GM23338 (cell line): ENCODE measurements around the gene AMPD2. TPM values are rescaled to one million over a fixed set of nuclear protein-coding genes. Genes with fewer than 3 reads are reported as not detected.

Experiments used
- ATAC-seq: fragments of 200-7000 bp; cut with Tn5 transposase; 3 replicates; pipeline ENCODE4 v1.9.1; 2020
- DNase-seq: peaks from one replicate; pipeline ENCODE4 v3.0.0-alpha.2; 2015; ENCODE audit warnings: low spot score
- H2AFZ ChIP-seq: fragments of 200-600 bp; sonication (generic); 2 replicates; pipeline ENCODE4 v1.8.0; 2016; ENCODE audit warnings: antibody characterized with exemption, mild to moderate bottlenecking, moderate library complexity
- H3F3A ChIP-seq: fragments of 200-600 bp; sonication (generic); replicated peaks from 2 replicates; pipeline ENCODE4 v1.8.0; 2017; ENCODE audit warnings: antibody characterized with exemption, mixed run types, low read depth
- H3K27ac ChIP-seq: fragments of 200-600 bp; sonication (generic); 2 replicates; pipeline ENCODE4 v1.6.1; 2016; ENCODE audit warnings: low read depth
- H3K27me3 ChIP-seq: fragments of 200-600 bp; sonication (generic); 2 replicates; pipeline ENCODE4 v1.8.0; 2016; ENCODE audit warnings: mild to moderate bottlenecking, mixed run types, moderate library complexity; ENCODE audit not compliant: insufficient read depth
- H3K36me3 ChIP-seq: fragments of 200-600 bp; sonication (generic); 2 replicates; pipeline ENCODE4 v1.8.0; 2016; ENCODE audit warnings: mild to moderate bottlenecking; ENCODE audit not compliant: insufficient read depth
- H3K4me1 ChIP-seq: fragments of 200-600 bp; sonication (generic); 2 replicates; pipeline ENCODE4 v1.8.0; 2016; ENCODE audit warnings: mild to moderate bottlenecking, moderate library complexity; ENCODE audit not compliant: insufficient read depth
- H3K4me2 ChIP-seq: fragments of 200-600 bp; sonication (generic); 2 replicates; pipeline ENCODE4 v1.7.1; 2017; ENCODE audit warnings: mixed run types
- H3K4me3 ChIP-seq: fragments of 200-600 bp; sonication (generic); 2 replicates; pipeline ENCODE4 v1.6.1; 2016; ENCODE audit warnings: mixed run types
- H3K79me2 ChIP-seq: fragments of 200-600 bp; sonication (generic); replicated peaks from 2 replicates; pipeline ENCODE4 v1.8.0; 2017; ENCODE audit warnings: mild to moderate bottlenecking; ENCODE audit not compliant: insufficient read depth
- H3K9me2 ChIP-seq: fragments of 200-600 bp; sonication (generic); 2 replicates; pipeline ENCODE4 v1.8.0; 2017; ENCODE audit not compliant: insufficient read depth
- H4K20me1 ChIP-seq: fragments of 200-600 bp; sonication (generic); replicated peaks from 2 replicates; pipeline ENCODE4 v1.8.0; 2017; ENCODE audit warnings: mild to moderate bottlenecking; ENCODE audit not compliant: insufficient read depth
- H3K27ac Mint-ChIP-seq: 2 replicates; pipeline ENCODE4 v1.8.0; 2020; ENCODE audit warnings: inconsistent platforms, mild to moderate bottlenecking, moderate library complexity, mixed read lengths
- H3K27me3 Mint-ChIP-seq: 3 replicates; pipeline ENCODE4 v1.8.0; 2022; ENCODE audit warnings: low read depth, mild to moderate bottlenecking, moderate library complexity, mixed read lengths, inconsistent platforms; ENCODE audit not compliant: insufficient read depth, poor library complexity
- H3K36me3 Mint-ChIP-seq: 3 replicates; pipeline ENCODE4 v1.8.0; 2021; ENCODE audit warnings: low read depth, mild to moderate bottlenecking, inconsistent platforms, moderate library complexity, mixed read lengths
- H3K4me1 Mint-ChIP-seq: 3 replicates; pipeline ENCODE4 v1.8.0; 2020; ENCODE audit warnings: mild to moderate bottlenecking, inconsistent platforms, mixed read lengths
- H3K4me3 Mint-ChIP-seq: 3 replicates; pipeline ENCODE4 v1.8.0; 2021; ENCODE audit warnings: moderate library complexity, mild to moderate bottlenecking, inconsistent platforms, mixed read lengths
- H3K9me3 Mint-ChIP-seq: 3 replicates; pipeline ENCODE4 v1.8.0; 2020; ENCODE audit warnings: moderate library complexity, mild to moderate bottlenecking, inconsistent platforms, mixed read lengths
- EZH2 ChIP-seq: fragments of 200-600 bp; sonication (generic); IDR thresholded peaks from one replicate; pipeline ENCODE4 v1.8.0; 2017; ENCODE audit warnings: antibody characterized with exemption, mild to moderate bottlenecking, low read depth; ENCODE audit not compliant: unreplicated experiment
- EZH2phosphoT487 ChIP-seq: fragments of 200-600 bp; sonication (generic); IDR thresholded peaks from one replicate; pipeline ENCODE4 v1.8.1; 2018; ENCODE audit warnings: antibody characterized with exemption; ENCODE audit not compliant: unreplicated experiment
- JUNB ChIP-seq: IDR thresholded peaks from one replicate; pipeline ENCODE4 v1.6.1; 2016; ENCODE audit warnings: antibody characterized with exemption; ENCODE audit not compliant: unreplicated experiment
- POLR2AphosphoS5 ChIP-seq: IDR thresholded peaks from 2 replicates; pipeline ENCODE4 v1.6.1; 2016; ENCODE audit warnings: antibody characterized with exemption, low read depth
- ZNF114 ChIP-seq: fragments of 250-450 bp; sonication (Bioruptor Pico); IDR thresholded peaks from 2 replicates; pipeline ENCODE4 v1.5.0; 2020; ENCODE audit warnings: mild to moderate bottlenecking, moderate library complexity
- polyA plus RNA-seq: library from polyadenylated mRNA; unstranded; fragments of >200 nt; fragmentation: Nextera tagmentation; extraction: Ambion mirVana; gene quantifications from 2 replicates; pipeline ENCODE4 v1.2.1, GENCODE V29; 2016
- total RNA-seq: library from RNA; depleted of rRNA; stranded (reverse); fragments of >200 nt; shearing (Covaris generic); gene quantifications from 2 replicates; pipeline ENCODE4 v1.2.3, GENCODE V29; 2014
- TF ChIP-seq, protein P1 (sequence below): fragments of 250-450 bp; sonication (Bioruptor Pico); IDR thresholded peaks from 2 replicates; pipeline ENCODE4 v1.5.0; 2020; ENCODE audit warnings: mild to moderate bottlenecking, moderate library complexity
- TF ChIP-seq, protein P2 (sequence below): IDR thresholded peaks from one replicate; pipeline ENCODE4 v1.6.1; 2018; ENCODE audit warnings: antibody characterized with exemption; ENCODE audit not compliant: unreplicated experiment
- TF ChIP-seq, protein P3 (sequence below): IDR thresholded peaks from 2 replicates; pipeline ENCODE4 v1.6.1; 2016; ENCODE audit warnings: antibody characterized with exemption

Gene AMPD2
- total and polyA plus RNA-seq, 2 experiments from 2014 or later = 24.5 to 62.1 TPM

DNA sequence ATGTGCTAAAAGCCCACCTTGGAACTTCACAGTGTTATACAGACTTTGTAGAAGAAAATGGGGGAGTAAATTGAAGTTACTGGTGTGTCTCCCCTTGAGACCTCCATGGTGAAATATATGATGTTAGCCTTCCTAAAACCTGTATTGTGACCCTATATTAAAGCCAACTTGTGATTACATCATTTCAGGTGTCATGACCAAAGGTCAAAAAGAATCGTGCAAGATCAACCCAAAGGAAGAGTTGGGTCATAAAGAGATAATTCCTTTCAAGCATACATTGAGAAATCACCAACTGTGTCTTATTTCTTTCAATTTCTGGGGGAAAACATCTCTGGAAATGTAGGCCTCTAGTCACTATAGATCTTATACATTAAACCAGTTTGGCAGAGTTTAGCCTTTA is 34.9 kb upstream of the AMPD2 start:
- no peaks in the 10 kb centered on the region for H3K9me2 ChIP-seq
- ATAC-seq (no peak), DNase-seq (no peak)
- no peaks in the 10 kb centered on the region; the same call in 1 of the 2 replicates for H3K79me2 ChIP-seq
- Mint-ChIP-seq H3K4me1 (no peaks in the 10 kb centered on the region), H3K9me3 (no peaks in the 10 kb centered on the region), H3K27ac (no peak overlapping the region), H3K36me3 (peaks cover 51% of the 10 kb centered on the region; the same call in 2 of the 3 replicates), H3K27me3 (no peaks in the 10 kb centered on the region), H3K4me3 (no peak overlapping the region)
- TF ChIP-seq JUNB (no peak), ZNF114 (CRISPR knock-in tag) (no peak), POLR2AphosphoS5 (no peak), EZH2phosphoT487 (no peak), EZH2 (no peak)
- TF ChIP-seq, protein P1, sequence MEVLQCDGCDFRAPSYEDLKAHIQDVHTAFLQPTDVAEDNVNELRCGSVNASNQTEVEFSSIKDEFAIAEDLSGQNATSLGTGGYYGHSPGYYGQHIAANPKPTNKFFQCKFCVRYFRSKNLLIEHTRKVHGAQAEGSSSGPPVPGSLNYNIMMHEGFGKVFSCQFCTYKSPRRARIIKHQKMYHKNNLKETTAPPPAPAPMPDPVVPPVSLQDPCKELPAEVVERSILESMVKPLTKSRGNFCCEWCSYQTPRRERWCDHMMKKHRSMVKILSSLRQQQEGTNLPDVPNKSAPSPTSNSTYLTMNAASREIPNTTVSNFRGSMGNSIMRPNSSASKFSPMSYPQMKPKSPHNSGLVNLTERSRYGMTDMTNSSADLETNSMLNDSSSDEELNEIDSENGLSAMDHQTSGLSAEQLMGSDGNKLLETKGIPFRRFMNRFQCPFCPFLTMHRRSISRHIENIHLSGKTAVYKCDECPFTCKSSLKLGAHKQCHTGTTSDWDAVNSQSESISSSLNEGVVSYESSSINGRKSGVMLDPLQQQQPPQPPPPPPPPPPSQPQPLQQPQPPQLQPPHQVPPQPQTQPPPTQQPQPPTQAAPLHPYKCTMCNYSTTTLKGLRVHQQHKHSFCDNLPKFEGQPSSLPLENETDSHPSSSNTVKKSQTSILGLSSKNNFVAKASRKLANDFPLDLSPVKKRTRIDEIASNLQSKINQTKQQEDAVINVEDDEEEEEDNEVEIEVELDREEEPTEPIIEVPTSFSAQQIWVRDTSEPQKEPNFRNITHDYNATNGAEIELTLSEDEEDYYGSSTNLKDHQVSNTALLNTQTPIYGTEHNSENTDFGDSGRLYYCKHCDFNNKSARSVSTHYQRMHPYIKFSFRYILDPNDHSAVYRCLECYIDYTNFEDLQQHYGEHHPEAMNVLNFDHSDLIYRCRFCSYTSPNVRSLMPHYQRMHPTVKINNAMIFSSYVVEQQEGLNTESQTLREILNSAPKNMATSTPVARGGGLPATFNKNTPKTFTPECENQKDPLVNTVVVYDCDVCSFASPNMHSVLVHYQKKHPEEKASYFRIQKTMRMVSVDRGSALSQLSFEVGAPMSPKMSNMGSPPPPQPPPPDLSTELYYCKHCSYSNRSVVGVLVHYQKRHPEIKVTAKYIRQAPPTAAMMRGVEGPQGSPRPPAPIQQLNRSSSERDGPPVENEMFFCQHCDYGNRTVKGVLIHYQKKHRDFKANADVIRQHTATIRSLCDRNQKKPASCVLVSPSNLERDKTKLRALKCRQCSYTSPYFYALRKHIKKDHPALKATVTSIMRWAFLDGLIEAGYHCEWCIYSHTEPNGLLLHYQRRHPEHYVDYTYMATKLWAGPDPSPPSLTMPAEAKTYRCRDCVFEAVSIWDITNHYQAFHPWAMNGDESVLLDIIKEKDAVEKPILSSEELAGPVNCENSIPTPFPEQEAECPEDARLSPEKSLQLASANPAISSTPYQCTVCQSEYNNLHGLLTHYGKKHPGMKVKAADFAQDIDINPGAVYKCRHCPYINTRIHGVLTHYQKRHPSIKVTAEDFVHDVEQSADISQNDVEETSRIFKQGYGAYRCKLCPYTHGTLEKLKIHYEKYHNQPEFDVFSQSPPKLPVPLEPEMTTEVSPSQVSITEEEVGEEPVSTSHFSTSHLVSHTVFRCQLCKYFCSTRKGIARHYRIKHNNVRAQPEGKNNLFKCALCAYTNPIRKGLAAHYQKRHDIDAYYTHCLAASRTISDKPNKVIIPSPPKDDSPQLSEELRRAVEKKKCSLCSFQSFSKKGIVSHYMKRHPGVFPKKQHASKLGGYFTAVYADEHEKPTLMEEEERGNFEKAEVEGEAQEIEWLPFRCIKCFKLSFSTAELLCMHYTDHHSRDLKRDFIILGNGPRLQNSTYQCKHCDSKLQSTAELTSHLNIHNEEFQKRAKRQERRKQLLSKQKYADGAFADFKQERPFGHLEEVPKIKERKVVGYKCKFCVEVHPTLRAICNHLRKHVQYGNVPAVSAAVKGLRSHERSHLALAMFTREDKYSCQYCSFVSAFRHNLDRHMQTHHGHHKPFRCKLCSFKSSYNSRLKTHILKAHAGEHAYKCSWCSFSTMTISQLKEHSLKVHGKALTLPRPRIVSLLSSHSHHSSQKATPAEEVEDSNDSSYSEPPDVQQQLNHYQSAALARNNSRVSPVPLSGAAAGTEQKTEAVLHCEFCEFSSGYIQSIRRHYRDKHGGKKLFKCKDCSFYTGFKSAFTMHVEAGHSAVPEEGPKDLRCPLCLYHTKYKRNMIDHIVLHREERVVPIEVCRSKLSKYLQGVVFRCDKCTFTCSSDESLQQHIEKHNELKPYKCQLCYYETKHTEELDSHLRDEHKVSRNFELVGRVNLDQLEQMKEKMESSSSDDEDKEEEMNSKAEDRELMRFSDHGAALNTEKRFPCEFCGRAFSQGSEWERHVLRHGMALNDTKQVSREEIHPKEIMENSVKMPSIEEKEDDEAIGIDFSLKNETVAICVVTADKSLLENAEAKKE (CRISPR knock-in tag) = no peak
- TF ChIP-seq, protein P2, sequence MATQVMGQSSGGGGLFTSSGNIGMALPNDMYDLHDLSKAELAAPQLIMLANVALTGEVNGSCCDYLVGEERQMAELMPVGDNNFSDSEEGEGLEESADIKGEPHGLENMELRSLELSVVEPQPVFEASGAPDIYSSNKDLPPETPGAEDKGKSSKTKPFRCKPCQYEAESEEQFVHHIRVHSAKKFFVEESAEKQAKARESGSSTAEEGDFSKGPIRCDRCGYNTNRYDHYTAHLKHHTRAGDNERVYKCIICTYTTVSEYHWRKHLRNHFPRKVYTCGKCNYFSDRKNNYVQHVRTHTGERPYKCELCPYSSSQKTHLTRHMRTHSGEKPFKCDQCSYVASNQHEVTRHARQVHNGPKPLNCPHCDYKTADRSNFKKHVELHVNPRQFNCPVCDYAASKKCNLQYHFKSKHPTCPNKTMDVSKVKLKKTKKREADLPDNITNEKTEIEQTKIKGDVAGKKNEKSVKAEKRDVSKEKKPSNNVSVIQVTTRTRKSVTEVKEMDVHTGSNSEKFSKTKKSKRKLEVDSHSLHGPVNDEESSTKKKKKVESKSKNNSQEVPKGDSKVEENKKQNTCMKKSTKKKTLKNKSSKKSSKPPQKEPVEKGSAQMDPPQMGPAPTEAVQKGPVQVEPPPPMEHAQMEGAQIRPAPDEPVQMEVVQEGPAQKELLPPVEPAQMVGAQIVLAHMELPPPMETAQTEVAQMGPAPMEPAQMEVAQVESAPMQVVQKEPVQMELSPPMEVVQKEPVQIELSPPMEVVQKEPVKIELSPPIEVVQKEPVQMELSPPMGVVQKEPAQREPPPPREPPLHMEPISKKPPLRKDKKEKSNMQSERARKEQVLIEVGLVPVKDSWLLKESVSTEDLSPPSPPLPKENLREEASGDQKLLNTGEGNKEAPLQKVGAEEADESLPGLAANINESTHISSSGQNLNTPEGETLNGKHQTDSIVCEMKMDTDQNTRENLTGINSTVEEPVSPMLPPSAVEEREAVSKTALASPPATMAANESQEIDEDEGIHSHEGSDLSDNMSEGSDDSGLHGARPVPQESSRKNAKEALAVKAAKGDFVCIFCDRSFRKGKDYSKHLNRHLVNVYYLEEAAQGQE = no peak
- TF ChIP-seq, protein P3, sequence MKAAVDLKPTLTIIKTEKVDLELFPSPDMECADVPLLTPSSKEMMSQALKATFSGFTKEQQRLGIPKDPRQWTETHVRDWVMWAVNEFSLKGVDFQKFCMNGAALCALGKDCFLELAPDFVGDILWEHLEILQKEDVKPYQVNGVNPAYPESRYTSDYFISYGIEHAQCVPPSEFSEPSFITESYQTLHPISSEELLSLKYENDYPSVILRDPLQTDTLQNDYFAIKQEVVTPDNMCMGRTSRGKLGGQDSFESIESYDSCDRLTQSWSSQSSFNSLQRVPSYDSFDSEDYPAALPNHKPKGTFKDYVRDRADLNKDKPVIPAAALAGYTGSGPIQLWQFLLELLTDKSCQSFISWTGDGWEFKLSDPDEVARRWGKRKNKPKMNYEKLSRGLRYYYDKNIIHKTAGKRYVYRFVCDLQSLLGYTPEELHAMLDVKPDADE = no peak
- H4K20me1 ChIP-seq = peaks cover 7% of the 10 kb centered on the region
- no peaks in the 10 kb centered on the region for H3K4me1 ChIP-seq
- H3K4me2 ChIP-seq = no peak overlapping the region
- H3F3A ChIP-seq = no peaks in the 10 kb centered on the region
- no peak overlapping the region for H2AFZ ChIP-seq
- peaks cover 39% of the 10 kb centered on the region for H3K36me3 ChIP-seq
- no peaks in the 10 kb centered on the region for H3K27me3 ChIP-seq
- H3K27ac ChIP-seq = no peak overlapping the region
- no peak overlapping the region for H3K4me3 ChIP-seq
